Tibial artery (tissue), 4 donors: ENCODE results near the gene CARNS1.
"Not testable (repeated sequence)": the region's sequence is repeated elsewhere in the genome, so short reads cannot be mapped to it uniquely, and the experiment has no call there.

Source experiments
- DNase-seq, 2 donors: peaks; one replicate each; pipeline ENCODE4 v3.0.0-alpha.2; 2019
- H3K27ac ChIP-seq, 2 donors: fragments of 200-600 bp; sonication (generic) in 1 of 2; 1 replicate in 1 of 2; 2 replicates in 1 of 2; pipeline ENCODE4 v1.5.1; 2018 to 2019; ENCODE audit warnings: mild to moderate bottlenecking in 1 of 2
- H3K27me3 ChIP-seq, 2 donors: fragments of 200-600 bp; sonication (generic) in 1 of 2; one replicate each; pipeline versions ENCODE4 v1.5.1 to v1.6.0; 2016 to 2019
- H3K36me3 ChIP-seq, 3 donors: fragments of 200-600 bp; sonication (generic) in 2 of 3; one replicate each; pipeline ENCODE4 v1.5.1; 2016 to 2019; ENCODE audit warnings: mild to moderate bottlenecking in 2 of 3
- H3K4me1 ChIP-seq, 4 donors: fragments of 200-600 bp; sonication (generic) in 2 of 4; 1 replicate in 3 of 4; 2 replicates in 1 of 4; pipeline ENCODE4 v1.5.1; 2016 to 2019
- H3K4me3 ChIP-seq, 2 donors: fragments of 200-600 bp; sonication (generic) in 1 of 2; 1 replicate in 1 of 2; 2 replicates in 1 of 2; pipeline ENCODE4 v1.5.1; 2018 to 2019; ENCODE audit warnings: mild to moderate bottlenecking in 2 of 2
- H3K9me3 ChIP-seq, 3 donors: fragments of 200-600 bp; sonication (generic) in 1 of 3; one replicate each; pipeline ENCODE4 v1.5.1; 2016 to 2019
- intact Hi-C: fragments of 100-400 bp; cut with DNase I; formaldehyde crosslinking; loops from one replicate; pipeline ENCODE4 v1.15.0; 2023; ENCODE audit warnings: low total_unique reads
- TF ChIP-seq, protein P1 (sequence below), 2 experiments: fragments of 200-600 bp in 1 of 2; fragments of 450-650 bp in 1 of 2; IDR thresholded peaks; one replicate each; pipeline ENCODE4 v1.5.1; 2017 to 2019; ENCODE audit warnings: antibody characterized with exemption in 2 of 2, mild to moderate bottlenecking in 1 of 2, moderate library complexity in 1 of 2

CARNS1 gene

DNA sequence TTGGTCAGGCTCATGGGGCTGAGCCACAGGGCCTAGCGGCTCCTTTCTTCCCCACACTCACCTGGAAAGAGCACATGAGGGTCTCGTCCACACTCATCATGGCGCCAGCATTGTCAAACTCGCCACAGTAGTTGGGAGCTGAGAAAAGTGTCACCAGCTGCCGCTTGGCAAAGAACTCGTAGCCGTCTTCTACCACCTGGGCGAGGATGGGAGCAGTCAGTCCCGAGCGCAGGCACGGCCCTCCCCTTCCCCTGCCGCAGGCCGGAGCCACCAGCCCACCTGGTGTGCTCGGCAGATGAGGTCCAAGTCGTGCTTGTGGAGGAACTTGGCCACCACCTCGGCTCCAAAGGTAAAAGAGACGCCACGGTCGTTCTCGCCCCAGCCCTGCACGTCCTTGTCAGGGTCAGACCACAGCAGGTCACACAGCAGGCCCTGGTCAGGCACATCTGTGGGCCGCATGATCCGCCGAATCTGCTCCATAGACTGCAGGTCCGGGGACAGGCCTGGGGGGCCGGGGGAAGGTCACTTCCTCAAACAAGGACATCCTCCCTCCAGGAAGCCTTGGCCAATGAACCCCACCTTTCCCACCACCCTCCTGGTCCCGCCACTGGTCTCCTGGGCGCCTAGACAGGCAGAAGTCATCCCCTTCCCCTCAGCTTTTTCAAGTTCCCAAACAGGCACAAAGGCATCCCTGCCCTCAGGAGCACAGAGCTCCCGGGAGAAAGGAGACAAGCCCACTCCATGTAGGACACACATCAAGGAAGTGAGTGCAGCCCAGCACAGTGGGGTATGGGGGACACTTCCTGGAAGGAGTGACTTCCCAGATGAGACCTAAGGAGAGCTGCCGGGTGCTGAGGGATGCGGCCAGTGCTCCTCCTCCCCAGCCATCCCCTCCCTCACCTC lies 16.6 kb upstream of the CARNS1 start:
- TF ChIP-seq, protein P1, sequence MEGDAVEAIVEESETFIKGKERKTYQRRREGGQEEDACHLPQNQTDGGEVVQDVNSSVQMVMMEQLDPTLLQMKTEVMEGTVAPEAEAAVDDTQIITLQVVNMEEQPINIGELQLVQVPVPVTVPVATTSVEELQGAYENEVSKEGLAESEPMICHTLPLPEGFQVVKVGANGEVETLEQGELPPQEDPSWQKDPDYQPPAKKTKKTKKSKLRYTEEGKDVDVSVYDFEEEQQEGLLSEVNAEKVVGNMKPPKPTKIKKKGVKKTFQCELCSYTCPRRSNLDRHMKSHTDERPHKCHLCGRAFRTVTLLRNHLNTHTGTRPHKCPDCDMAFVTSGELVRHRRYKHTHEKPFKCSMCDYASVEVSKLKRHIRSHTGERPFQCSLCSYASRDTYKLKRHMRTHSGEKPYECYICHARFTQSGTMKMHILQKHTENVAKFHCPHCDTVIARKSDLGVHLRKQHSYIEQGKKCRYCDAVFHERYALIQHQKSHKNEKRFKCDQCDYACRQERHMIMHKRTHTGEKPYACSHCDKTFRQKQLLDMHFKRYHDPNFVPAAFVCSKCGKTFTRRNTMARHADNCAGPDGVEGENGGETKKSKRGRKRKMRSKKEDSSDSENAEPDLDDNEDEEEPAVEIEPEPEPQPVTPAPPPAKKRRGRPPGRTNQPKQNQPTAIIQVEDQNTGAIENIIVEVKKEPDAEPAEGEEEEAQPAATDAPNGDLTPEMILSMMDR (IDR thresholded peaks at IDR 0.05): no peak
- Histone ChIP-seq H3K4me1 (peaks cover 0 to 31% (median 25%) of the 10 kb centered on the region in 4 donors), H3K4me3 (no peak overlapping the region), H3K27me3 (peaks cover 0 to 3% of the 10 kb centered on the region in 2 donors), H3K9me3 (no peaks in the 10 kb centered on the region), H3K27ac (no peak overlapping the region), H3K36me3 (peaks cover 21 to 53% (median 43%) of the 10 kb centered on the region in 3 donors)
- no peak for DNase-seq
- intact Hi-C loops: no loop called here

DNA sequence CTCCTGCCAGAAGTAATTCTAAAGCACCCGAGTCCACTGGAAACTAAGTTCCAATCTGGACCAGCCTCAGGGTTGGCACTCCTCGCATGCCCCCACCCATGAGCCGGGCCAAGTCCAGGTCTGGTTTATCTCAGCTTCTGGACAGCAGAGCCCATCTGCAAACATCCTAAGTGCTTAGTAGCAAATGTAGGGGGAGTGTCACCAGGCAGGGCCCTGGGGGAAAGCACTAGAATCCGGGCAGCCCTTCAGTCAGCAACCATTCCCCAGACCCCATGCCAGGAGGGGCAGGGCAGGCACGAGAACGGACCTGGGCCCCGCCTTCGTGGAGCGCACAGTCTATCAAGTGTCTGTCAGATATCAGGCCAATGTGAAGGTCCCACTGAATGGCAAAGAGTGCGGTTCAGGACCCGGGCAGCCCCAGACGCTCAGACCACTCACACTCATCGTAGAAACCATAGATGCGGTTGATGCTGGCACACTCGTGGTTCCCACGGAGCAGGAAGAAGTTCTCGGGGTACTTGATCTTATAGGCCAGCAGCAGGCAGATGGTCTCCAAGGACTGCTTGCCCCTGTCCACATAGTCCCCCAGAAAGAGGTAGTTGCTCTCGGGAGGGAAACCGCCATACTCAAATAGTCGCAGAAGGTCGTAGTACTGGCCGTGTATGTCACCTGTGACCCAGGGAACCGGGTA lies 15.1 kb upstream of the CARNS1 start:
- DNase-seq: no peak
- peaks cover 0 to 17% of the 10 kb centered on the region in 2 donors for H3K27me3 ChIP-seq
- H3K36me3 ChIP-seq: peaks cover 21 to 44% (median 43%) of the 10 kb centered on the region in 3 donors
- H3K27ac ChIP-seq: peak overlapping the region; percentile 91 to 95
- H3K9me3 ChIP-seq: no peaks in the 10 kb centered on the region
- intact Hi-C loops: loop anchor here (5.0 kb wide), 1 partner anchor 67 kb away; the partner anchor contains the start of gene TMEM134
- H3K4me3 ChIP-seq: peak overlapping the region; percentile 89
- TF ChIP-seq, protein P1 (IDR thresholded peaks at IDR 0.05): no peak
- peaks cover 0 to 31% (median 25%) of the 10 kb centered on the region in 4 donors for H3K4me1 ChIP-seq

DNA sequence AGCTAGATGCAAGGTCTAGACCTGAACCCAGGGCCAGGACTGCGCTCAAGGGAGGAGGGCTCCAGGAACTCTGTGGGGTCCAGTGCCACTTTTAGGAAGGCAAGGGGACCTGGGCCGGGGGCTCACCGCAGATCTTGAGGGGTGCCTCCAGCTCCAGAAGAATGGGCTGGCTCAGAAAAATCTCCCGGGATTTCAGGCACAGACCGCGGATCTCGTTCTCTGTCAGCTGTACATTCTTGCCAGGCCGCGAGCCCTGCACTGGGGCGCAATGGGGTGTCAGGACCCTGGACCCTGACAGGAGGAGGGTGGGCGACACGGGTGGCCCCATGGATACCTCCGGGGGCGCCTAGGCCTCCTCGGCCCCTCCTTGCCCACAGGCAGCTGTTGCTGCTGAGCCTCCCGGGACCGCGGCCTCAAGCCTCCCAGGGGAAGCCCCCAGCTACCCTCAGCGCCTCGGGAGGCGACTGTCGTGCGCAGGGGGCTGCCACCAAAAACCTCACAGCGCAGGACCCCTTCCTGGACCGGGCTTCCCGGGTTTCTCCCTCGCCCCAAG lies 14.5 kb upstream of the CARNS1 start:
- Histone ChIP-seq H3K4me3 (peak overlapping the region; percentile 89), H3K27ac (peak overlapping the region; percentile 91 to 95), H3K4me1 (peaks cover 0 to 31% (median 25%) of the 10 kb centered on the region in 4 donors), H3K36me3 (peaks cover 21 to 39% (median 38%) of the 10 kb centered on the region in 3 donors), H3K9me3 (no peaks in the 10 kb centered on the region), H3K27me3 (peaks cover 0 to 23% of the 10 kb centered on the region in 2 donors)
- TF ChIP-seq, protein P1 (IDR thresholded peaks at IDR 0.05): no peak
- no peak for DNase-seq
- intact Hi-C loops: loop anchor here (5.0 kb wide), 1 partner anchor 66 kb away; the partner anchor contains the start of gene TMEM134

DNA sequence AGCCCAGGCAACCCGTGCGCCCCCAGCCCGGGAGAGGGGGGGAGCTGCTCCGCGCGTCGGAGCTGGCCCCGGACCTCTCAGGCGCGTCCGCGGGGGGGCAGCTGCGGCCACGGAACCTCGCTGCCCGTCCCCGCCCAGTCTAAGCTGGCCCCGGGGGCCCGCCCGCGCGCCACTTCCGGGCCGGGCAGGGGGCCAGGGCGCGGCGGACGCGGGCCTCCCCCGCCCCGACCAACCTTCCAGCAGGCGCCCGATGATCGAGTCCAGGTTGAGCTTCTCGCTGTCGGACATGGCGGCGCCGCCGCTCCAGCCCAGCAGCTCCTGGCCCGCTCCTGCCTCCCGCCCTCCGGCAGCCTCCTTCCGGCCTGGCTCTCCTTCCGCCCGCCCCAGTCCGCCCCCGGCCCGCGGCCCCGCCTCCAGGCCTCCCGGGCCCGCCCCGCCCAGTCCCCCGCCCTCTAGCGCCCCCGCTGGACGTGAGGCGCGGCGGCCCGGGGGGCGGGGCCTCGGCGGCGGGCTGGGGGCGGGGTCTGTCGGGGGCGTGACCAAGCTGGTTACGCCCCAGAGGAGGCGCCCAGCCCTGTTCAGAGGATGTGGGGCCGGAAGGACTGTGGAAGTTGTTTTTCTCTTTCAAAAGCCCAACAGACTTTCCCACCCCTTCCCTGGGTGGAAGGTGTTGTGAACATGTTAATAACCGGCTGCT lies 13.8 kb upstream of the CARNS1 start, which contains the start of gene PPP1CA:
Gene PPP1CA (minus strand): TSS at position 364 of the 697 bp plus-strand sequence. CDS start 76 bp downstream, at position 288.
- TF ChIP-seq, protein P1 (IDR thresholded peaks at IDR 0.05): peak; percentile 43 to 44
- Histone ChIP-seq H3K9me3 (no peaks in the 10 kb centered on the region), H3K27me3 (peaks cover 0 to 29% of the 10 kb centered on the region in 2 donors), H3K4me3 (peak within 1 kb of the TSS; percentile 89), H3K4me1 (peaks cover 0 to 31% (median 25%) of the 10 kb centered on the region in 4 donors), H3K36me3 (peaks cover 21 to 34% (median 33%) of the 10 kb centered on the region in 3 donors), H3K27ac (peak within 1 kb of the TSS; percentile 91 to 95)
- intact Hi-C loops: loop anchor here (2.0 to 5.0 kb wide), 2 partner anchors 66 to 101 kb away; partner anchors contain the start of gene TMEM134
- DNase-seq: peak; percentile 82 to 95

DNA sequence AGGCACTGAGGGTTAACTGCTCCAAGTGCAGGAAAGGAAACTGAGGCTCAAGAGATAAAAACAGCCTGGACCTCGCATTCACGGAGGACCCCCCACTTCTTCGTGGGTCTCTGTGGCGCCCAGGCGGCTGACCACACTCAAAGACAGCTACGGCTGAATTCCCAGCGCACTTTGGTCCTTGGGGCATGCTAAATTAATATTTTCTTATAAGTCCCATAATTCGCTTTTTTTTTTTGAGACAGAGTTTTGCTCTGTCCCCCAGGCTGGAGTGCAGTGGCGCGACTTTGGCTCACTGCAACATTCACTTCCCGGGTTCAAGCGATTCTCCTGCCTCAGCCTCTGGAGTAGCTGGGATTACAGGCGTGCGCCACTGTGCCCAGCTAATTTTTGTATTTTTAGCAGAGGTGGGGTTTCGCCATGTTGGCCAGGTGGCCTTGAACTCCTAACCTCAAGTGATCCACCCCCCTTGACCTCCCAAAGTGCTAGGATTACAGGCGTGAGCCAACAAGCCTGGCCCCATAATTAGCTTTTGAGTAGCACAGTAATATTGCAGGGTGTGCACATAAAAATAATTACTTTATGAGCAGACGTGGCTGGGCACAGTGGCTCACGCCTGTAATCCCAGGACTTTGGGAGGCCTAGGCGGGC lies 13.2 kb upstream of the CARNS1 start:
- intact Hi-C loops: loop anchor here (2.0 to 5.0 kb wide), 2 partner anchors 65 to 100 kb away; partner anchors contain the start of gene TMEM134
- peaks cover 0 to 31% (median 25%) of the 10 kb centered on the region in 4 donors for H3K4me1 ChIP-seq

DNA sequence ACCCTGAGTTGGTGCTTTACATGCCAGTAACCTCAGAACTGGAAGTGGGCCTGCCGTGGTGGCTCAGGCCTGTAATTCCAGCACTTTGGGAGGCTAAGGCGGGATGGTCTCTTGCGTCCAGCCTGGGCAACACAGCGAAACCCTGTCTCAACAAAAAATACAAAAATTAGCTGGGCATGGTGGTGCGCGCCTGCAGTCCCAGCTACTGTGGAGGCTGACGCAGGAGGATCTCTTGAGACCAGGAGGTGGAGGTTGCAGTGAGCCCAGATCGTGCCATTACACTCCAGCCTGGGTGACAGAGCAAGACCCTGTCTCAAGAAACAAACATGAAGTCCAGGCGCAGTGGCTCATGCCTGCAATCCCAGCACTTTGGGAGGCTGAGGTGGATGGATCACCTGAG lies 12.4 kb upstream of the CARNS1 start:
- Histone ChIP-seq H3K36me3 (peaks cover 14 to 21% (median 19%) of the 10 kb centered on the region in 3 donors), H3K4me1 (peaks cover 0 to 26% (median 25%) of the 10 kb centered on the region in 4 donors), H3K27me3 (peaks cover 0 to 44% of the 10 kb centered on the region in 2 donors)
- intact Hi-C loops: loop anchor here (2.0 to 5.0 kb wide), 2 partner anchors 64 to 100 kb away; partner anchors contain the start of gene TMEM134
- H3K4me3 ChIP-seq, H3K27ac ChIP-seq, H3K9me3 ChIP-seq, DNase-seq: not testable (repeated sequence)

More for the DNA sequence above, 13.2 kb upstream of the CARNS1 start:
- Histone ChIP-seq H3K27ac (peak overlapping the region; percentile 91 to 95), H3K4me3 (peak overlapping the region; percentile 89), H3K36me3 (peaks cover 21 to 29% (median 27%) of the 10 kb centered on the region in 3 donors), H3K27me3 (peaks cover 0 to 36% of the 10 kb centered on the region in 2 donors)
- not testable (repeated sequence) for H3K9me3 ChIP-seq, DNase-seq
